IPS DF 19.7 (cell line): ENCODE data around the gene PPM1L.

Source experiments
- DNase-seq: peaks from one replicate; pipeline ENCODE4 v3.0.0-alpha.2; 2013; ENCODE audit warnings: low read depth, low spot score

PPM1L gene

GRCh38 chr3:160808838-160809237 lies 52.8 kb downstream of the PPM1L start:
- DNase-seq = no peak

- DNase-seq = no peak
These were observed 53.4 kb downstream of the PPM1L start for GRCh38 chr3:160809453-160809852.

GRCh38 chr3:160810362-160811236 lies 54.6 kb downstream of the PPM1L start:
- no peak for DNase-seq

- DNase-seq = no peak
These were observed 55.2 kb downstream of the PPM1L start for GRCh38 chr3:160811237-160811548.

- no peak for DNase-seq
These were observed 56.3 kb downstream of the PPM1L start for GRCh38 chr3:160812304-160812703.

- no peak for DNase-seq
These were observed 59.2 kb downstream of the PPM1L start for GRCh38 chr3:160815280-160815679.

- DNase-seq = no peak
These were observed 64.0 kb downstream of the PPM1L start for GRCh38 chr3:160820022-160820421.

- DNase-seq = no peak
These were observed 64.4 kb downstream of the PPM1L start for GRCh38 chr3:160820430-160820829.

GRCh38 chr3:160822936-160823335 lies 66.9 kb downstream of the PPM1L start:
- DNase-seq = no peak

GRCh38 chr3:160825311-160825800 lies 69.3 kb downstream of the PPM1L start:
- DNase-seq = no peak

- DNase-seq = no peak
These were observed 70.4 kb downstream of the PPM1L start for GRCh38 chr3:160826408-160826807.

- DNase-seq = no peak
These were observed 71.0 kb downstream of the PPM1L start for GRCh38 chr3:160826991-160827390.

- no peak for DNase-seq
These were observed 71.5 kb downstream of the PPM1L start for GRCh38 chr3:160827516-160827915.

- no peak for DNase-seq
These were observed 72.8 kb downstream of the PPM1L start for GRCh38 chr3:160828880-160829279.

- DNase-seq = no peak
These were observed 73.5 kb downstream of the PPM1L start for GRCh38 chr3:160829486-160830009.

- DNase-seq = no peak
These were observed 74.8 kb downstream of the PPM1L start for GRCh38 chr3:160830796-160831195.

GRCh38 chr3:160831401-160831800 lies 75.4 kb downstream of the PPM1L start:
- no peak for DNase-seq

GRCh38 chr3:160837394-160837980 lies 81.5 kb downstream of the PPM1L start:
- DNase-seq = no peak

GRCh38 chr3:160840590-160840989 lies 84.6 kb downstream of the PPM1L start:
- DNase-seq = no peak

- DNase-seq = no peak
These were observed 85.4 kb downstream of the PPM1L start for GRCh38 chr3:160841455-160841854.

GRCh38 chr3:160842021-160843005 lies 86.3 kb downstream of the PPM1L start:
- no peak for DNase-seq
